Glomerular visceral epithelial cell (primary cell): ENCODE results near the gene C2orf42.
"Not testable (repeated sequence)": the region's sequence is repeated elsewhere in the genome, so short reads cannot be mapped to it uniquely, and the experiment has no call there.

Source experiments
- DNase-seq: peaks from one replicate; pipeline ENCODE4 v3.0.0-alpha.2; 2016; ENCODE audit errors: extremely low spot score

The C2orf42 gene

DNA sequence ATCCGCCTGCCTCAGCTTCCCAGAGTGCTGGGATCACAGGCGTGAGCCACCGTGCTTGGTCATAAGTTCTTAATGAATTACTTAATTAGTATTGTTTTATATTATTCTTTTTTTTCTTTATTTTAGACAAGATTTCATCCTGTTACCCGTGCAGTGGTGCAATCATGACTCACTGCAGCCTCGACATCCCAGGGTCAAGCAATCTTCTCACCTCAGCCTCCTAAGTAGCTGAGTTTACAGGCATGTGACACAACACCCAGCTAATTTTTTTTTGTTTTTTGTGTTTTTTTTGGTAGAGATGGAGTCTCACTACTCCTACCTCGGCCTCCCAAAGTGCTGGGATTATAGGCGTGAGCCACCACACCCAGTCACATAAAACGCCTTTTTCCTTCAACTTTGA, 17.3 kb downstream of the C2orf42 start:
- no peak for DNase-seq

DNA sequence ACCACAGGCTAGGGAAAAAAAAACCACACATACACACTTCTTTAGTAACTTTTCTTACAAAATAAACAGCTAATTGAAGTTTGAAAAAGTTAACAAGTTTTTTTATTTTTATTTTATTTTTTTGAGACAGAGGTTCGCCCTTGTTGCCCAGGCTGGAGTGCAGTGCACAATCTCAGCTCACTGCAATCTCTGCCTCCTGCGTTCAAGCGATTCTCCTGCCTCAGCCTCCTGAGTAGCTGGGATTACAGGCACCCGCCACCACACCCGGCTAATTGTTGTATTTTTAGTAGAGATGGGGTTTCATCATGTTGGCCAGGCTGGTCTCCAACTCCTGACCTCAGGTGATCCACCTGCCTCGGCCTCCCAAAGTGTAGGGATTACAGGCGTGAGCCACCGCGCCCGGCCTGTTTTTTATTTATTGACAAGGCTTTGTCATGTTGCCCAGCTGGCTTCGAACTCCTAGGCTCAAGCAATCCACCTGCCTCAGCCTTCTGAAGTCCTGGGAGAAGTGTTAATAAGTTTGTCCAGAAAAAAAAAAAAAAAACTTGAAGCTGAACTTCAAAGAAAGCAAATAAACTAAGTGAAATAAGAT, 21.1 kb downstream of the C2orf42 start:
- DNase-seq = not testable (repeated sequence)

DNA sequence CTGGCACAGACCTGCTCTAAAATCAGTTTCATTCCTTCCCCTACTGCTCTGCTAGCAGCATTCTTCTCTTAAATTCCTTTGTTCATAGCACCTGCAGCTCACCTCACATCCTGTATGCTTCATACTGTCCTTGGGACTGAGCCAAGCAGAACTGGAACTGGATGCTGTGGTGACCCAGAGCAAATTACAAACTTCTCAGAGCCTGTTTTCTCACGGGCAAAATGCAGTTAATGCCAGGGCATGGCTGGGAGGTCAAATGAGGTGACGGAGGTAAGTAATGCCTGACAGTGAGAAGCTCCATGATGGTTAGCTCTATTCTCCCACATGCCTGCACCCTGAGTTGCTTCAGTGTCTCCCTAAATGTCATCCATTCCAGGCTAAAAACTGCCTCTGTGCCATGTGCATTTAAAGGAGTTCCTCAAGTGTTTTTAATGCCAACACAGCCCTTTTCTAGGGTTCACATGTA, 29.7 kb downstream of the C2orf42 start:
- peak; percentile 30 for DNase-seq

DNA sequence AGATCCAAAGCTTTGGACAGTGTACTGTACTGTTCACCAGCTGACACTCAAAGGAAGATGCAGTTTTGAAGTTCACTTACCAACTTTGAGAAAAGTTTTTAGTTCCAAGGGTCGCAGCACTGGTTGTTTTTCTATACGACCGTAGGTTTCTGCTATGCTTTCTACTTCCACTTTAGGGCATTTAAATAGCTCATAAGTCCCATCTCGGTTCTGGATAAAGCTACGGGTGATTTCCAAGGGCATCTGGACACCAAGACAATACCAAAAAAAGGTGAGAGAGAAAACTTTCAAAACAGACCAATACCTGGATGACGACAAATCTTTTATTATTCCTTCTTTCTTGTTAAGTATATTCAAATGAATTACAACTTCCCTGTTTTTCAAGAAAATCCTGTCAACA, 30.3 kb downstream of the C2orf42 start:
- no peak for DNase-seq

- not testable (repeated sequence) for DNase-seq
Measured at GRCh38 chr2:70149130-70149686, 41.6 kb downstream of the C2orf42 start.

- not testable (repeated sequence) for DNase-seq
Measured at GRCh38 chr2:70148211-70148760, 42.5 kb downstream of the C2orf42 start.

GRCh38 chr2:70145851-70146739, 44.7 kb downstream of the C2orf42 start:
- DNase-seq = no peak

DNA sequence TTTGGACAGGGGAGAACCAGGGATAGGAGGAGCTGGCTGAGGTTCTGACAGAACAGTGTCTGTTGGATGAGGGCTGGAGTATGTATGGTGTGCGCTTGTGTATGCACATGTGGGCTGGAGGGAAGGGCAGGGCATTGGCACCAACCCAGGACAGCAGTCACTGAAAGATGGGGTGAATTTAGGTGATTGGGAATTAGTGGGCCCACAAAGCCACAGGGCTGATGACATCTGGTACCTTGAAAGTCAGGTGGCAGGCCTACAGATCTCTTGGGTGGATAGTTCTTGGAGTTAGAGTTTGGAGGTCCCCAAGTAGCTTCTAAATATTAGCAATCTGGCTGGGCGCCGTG, 45.7 kb downstream of the C2orf42 start:
- DNase-seq = no peak

- no peak for DNase-seq
Measured at GRCh38 chr2:70144443-70145143, 46.2 kb downstream of the C2orf42 start.

GRCh38 chr2:70143314-70144150, 47.3 kb downstream of the C2orf42 start:
- DNase-seq = peak; percentile 53

DNA sequence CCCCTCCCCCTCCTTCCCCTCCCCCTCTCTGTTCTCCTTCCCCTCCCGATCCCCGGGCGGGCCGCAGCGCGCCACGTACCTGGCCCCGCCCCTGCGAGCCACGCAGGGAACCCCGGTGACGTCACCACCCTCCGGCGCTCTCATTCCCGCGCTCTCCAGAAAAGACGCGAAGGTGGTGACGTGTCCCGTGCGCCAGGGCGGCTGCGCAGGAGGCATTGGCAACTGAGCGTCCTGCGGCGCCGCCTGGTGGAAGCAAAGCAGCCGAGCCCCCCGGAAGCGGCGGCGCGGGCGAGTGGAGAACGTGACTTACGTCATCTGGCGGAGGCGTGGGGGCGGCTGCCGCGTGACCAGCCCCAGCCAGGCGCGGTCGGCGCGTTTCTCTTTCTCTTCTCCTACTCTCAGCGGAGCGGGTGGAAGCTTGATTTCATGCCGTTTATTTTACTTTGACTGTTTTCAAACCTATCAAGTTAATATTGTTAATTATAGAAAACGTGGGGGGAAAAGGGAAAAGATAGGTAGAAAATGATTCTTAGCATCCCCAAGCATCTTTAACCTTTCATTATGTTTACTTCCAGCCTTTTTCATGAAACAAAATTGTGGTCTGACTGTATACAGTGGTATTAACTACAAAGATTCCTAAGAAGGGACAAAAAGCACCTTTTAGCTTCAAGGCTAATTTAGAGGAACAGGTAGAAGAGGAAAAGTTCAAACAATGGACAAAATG, 48.1 kb downstream of the C2orf42 start:
- peak; percentile 99 for DNase-seq

DNA sequence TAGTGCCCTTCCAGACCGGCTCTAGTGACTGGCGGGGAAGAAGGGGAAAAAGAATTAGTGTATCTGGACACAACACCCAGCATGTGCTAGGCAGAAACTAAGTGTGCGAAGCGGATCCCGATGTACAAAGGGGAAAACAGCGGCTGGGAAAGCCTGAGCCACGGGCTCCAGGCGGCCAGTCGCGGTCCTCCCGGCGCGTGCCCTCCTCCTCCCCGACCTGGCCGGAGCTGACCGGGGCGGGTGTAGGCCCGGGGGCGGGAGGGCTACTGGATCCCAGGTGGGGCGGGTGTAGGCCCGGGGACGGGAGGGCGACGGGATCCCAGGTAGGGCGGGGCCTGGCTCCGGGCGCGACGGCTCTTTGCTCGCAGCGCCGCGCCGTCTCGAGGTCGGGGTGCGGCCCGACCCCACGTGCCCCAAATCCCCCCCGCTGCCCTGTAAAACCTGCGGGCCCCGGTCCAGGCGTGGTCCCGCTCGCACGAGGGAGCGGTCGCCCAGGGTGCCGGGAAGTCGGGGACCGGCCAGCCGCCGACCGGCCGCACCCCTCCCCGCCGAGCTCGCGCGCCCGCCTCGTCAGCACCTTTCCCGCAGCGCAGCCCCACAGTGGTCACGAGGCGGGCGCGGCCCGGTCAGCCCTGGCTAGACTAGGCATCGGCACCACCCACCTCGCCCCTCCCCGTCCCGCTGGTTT, 48.8 kb downstream of the C2orf42 start:
- no peak for DNase-seq

DNA sequence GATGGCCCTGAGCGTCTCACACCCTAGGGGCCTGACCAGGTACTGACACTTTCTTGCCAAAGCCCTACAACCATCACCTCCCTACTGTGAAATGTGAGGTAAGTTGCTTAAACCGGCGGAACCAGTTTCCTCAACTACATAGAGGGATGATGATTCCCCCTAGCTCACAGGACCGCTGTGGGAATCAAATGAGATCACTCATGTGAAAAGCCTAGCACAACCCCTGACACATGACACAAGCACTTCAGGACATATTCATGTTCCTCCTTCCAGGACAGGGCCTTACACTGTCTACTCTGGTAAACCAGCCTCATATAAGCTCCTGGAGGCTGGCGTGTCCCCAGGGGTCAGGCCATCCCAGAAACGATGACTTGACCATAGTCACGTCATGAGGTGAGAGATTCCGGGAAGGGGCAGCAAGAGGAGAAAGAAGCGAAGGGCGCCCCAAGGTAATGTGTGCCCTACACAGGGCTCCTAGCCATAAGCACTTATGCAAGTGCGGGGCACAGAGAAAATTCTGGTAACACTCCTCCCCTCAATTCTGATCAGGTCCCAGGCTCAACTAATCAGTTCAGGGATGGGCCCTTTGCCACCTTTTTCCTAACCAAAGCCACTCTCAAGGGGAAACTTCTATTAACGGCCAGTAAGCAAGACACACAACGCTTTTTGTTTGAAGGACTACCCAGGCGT, 49.5 kb downstream of the C2orf42 start:
- peak; percentile 45 for DNase-seq

DNA sequence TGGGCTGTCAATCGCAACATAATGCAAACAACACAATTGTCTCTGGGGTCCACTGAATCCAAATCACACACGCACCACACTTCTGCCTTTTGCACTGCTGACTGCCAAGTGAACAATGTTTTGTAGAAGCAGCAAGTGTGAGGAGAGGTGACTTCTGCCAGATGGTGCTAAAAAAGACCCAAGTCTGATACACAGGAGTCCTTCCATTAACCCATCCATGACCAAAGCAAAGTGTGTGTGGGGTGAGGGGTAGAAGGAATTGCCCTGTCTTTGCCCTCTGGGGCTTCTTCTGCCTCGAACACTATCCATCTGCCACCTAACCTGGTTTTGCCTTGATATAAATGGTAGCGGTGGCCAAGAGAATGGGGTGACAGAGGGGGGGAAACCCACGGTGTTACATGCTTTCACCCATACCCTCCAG, 50.0 kb downstream of the C2orf42 start:
- DNase-seq = no peak

- not testable (repeated sequence) for DNase-seq
Measured at GRCh38 chr2:70134323-70134983, 56.4 kb downstream of the C2orf42 start.

- DNase-seq = no peak
Measured at GRCh38 chr2:70133491-70134322, 57.1 kb downstream of the C2orf42 start.

- DNase-seq = no peak
Measured at GRCh38 chr2:70133127-70133452, 57.7 kb downstream of the C2orf42 start.
